Measurements from ENCODE around the gene CATSPER3. TPM values are rescaled to one million over a fixed set of nuclear protein-coding genes. Genes with fewer than 3 reads are reported as not detected.
A peak's percentile ranks its signal among the peaks of the same experiment; 100 is the strongest.
"Not testable (repeated sequence)": the region's sequence is repeated elsewhere in the genome, so short reads cannot be mapped to it uniquely, and the experiment has no call there.

CATSPER3 gene
- total RNA-seq, 1 experiment from 2014 or later: 0.50 TPM

DNA sequence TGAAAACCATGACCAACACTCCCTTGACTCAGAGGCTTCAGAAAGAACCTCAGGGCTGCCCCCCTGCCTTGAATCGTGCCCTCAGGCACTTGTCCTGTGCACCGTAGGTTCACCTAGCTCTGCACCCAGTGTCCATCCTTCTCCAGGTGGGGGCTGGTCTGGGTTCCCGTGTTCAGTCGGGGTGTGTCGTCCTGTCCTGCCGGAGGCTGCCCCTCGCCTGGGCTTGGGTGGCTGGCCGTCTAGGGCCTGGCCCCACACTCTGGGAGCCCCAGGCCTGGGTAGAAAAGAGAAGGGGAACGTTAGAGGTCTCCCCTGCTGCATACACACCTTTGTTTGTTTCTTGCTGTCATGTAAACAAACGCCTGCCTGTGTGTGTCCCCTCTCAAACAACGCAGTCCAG lies 29.3 kb downstream of the CATSPER3 start:
- no peaks in the 10 kb centered on the region for H4K20me1 ChIP-seq (ENCODE audit: control insufficient read depth, insufficient read depth, insufficient read length)
- H3K79me1 ChIP-seq (ENCODE audit: insufficient read depth, low read depth, low read length, poor library complexity, severe bottlenecking): no peaks in the 10 kb centered on the region
- peak overlapping the region in 1 of 3 experiments; percentile 14; a peak in 2 of 7 replicates for H3K27ac Mint-ChIP-seq
- H3K18ac ChIP-seq (ENCODE audit: insufficient read length, low read depth, low read length): no peak overlapping the region
- H3K27me3 Mint-ChIP-seq (ENCODE audit: low read depth): peaks cover 24% of the 10 kb centered on the region
- H4K5ac ChIP-seq (ENCODE audit: insufficient read length, low read depth, low read length): no peak overlapping the region
- no peak overlapping the region for H4K8ac ChIP-seq (replicated peaks; ENCODE audit: insufficient read length, low read depth, low read length)
- H2BK120ac ChIP-seq (ENCODE audit: low read depth, low read length, poor library complexity, severe bottlenecking): no peak overlapping the region
- H3K4me2 ChIP-seq (ENCODE audit: insufficient read depth, insufficient read length, low read length): no peak overlapping the region
- no peak overlapping the region for H3K56ac ChIP-seq (ENCODE audit: insufficient read length, low read depth, low read length)
- H3T11ph ChIP-seq (ENCODE audit: low read length): no peak overlapping the region
- H3K23me2 ChIP-seq (ENCODE audit: insufficient read length, low read depth, low read length, poor library complexity, severe bottlenecking): no peaks in the 10 kb centered on the region
- no peaks in the 10 kb centered on the region for H3K4me1 ChIP-seq (ENCODE audit: insufficient read depth, low read length)
- H2BK5ac ChIP-seq (ENCODE audit: insufficient read length, low read length): no peak overlapping the region
- DNase-seq: no peak
- H2BK15ac ChIP-seq (ENCODE audit: low read depth, low read length): no peak overlapping the region
- H3K27me3 ChIP-seq (ENCODE audit: insufficient read depth, low read length): no peaks in the 10 kb centered on the region
- H4K91ac ChIP-seq (ENCODE audit: insufficient read length, low read depth, low read length): no peak overlapping the region
- no peak overlapping the region for H3K4me3 Mint-ChIP-seq
- H3K79me2 ChIP-seq (ENCODE audit: insufficient read depth, low read length): no peaks in the 10 kb centered on the region
- H2BK20ac ChIP-seq (ENCODE audit: low read depth, low read length, poor library complexity, severe bottlenecking): no peak overlapping the region
- no peak overlapping the region for H2BK12ac ChIP-seq (ENCODE audit: insufficient read length, low read depth, low read length)
- H3K9me3 Mint-ChIP-seq: peaks cover 0 to 2% of the 10 kb centered on the region in 2 experiments; a peak in 1 of 5 replicates
- H3K14ac ChIP-seq (ENCODE audit: insufficient read depth, low read length): no peak overlapping the region; the same call in 1 of the 2 replicates
- no peak overlapping the region for H3K9ac ChIP-seq (ENCODE audit: extremely low read depth, insufficient read length, low read length)
- 0 out of 7 replicates have a peak, but pooled peaks cover 0 to 2% (median 0%) of the 10 kb centered on the region in 3 experiments for H3K36me3 Mint-ChIP-seq (ENCODE audit: insufficient read depth in 1 of 3, low read depth in 3 of 3)
- no peak overlapping the region for H2AFZ ChIP-seq (ENCODE audit: low read length)
- no peak overlapping the region for H3K27ac ChIP-seq (ENCODE audit: insufficient read length, low read depth, low read length)
- H3K23ac ChIP-seq (ENCODE audit: insufficient read length, low read depth, low read length): no peak overlapping the region
- H3K4ac ChIP-seq (ENCODE audit: low read depth, low read length): no peak overlapping the region
- H3K9me3 ChIP-seq (ENCODE audit: control insufficient read depth, low read depth, low read length): no peaks in the 10 kb centered on the region
- H3K4me1 Mint-ChIP-seq: peaks cover 5 to 9% of the 10 kb centered on the region in 2 experiments; a peak in 3 of 4 replicates
- no peak overlapping the region for H2AK5ac ChIP-seq (ENCODE audit: insufficient read length, low read length)
- no CpG with 5 or more reads among the region's 11 CpGs for WGBS (ENCODE audit: extremely low coverage, insufficient read length, low lambda C conversion rate)
- TF ChIP-seq CTCF (conservative IDR thresholded peaks at IDR 0.05): no peak

GRCh38 chr5:134998068-134998467 lies 30.4 kb downstream of the CATSPER3 start:
- H3K27me3 Mint-ChIP-seq (ENCODE audit: low read depth): peaks cover 31% of the 10 kb centered on the region

More at GRCh38 chr5:134998068-134998467, 30.4 kb downstream of the CATSPER3 start:
- H2BK12ac ChIP-seq (ENCODE audit: insufficient read length, low read depth, low read length); H3K4me1 ChIP-seq (ENCODE audit: insufficient read depth, low read length); H4K5ac ChIP-seq (ENCODE audit: insufficient read length, low read depth, low read length); H3K4me3 Mint-ChIP-seq; H3K18ac ChIP-seq (ENCODE audit: insufficient read length, low read depth, low read length); H3K27ac ChIP-seq (ENCODE audit: insufficient read length, low read depth, low read length); H3K27me3 ChIP-seq (ENCODE audit: insufficient read depth, low read length); H3K23me2 ChIP-seq (ENCODE audit: insufficient read length, low read depth, low read length, poor library complexity, severe bottlenecking); H3K36me3 Mint-ChIP-seq (ENCODE audit: insufficient read depth in 1 of 3, low read depth in 3 of 3); H3K4ac ChIP-seq (ENCODE audit: low read depth, low read length); H2BK20ac ChIP-seq (ENCODE audit: low read depth, low read length, poor library complexity, severe bottlenecking); H4K8ac ChIP-seq (replicated peaks; ENCODE audit: insufficient read length, low read depth, low read length); H2AFZ ChIP-seq (ENCODE audit: low read length); H3K4me1 Mint-ChIP-seq; H3T11ph ChIP-seq (ENCODE audit: low read length); H3K56ac ChIP-seq (ENCODE audit: insufficient read length, low read depth, low read length); H3K9me3 ChIP-seq (ENCODE audit: control insufficient read depth, low read depth, low read length); H3K79me2 ChIP-seq (ENCODE audit: insufficient read depth, low read length); H2BK5ac ChIP-seq (ENCODE audit: insufficient read length, low read length); H3K23ac ChIP-seq (ENCODE audit: insufficient read length, low read depth, low read length); H3K9ac ChIP-seq (ENCODE audit: extremely low read depth, insufficient read length, low read length); H2BK120ac ChIP-seq (ENCODE audit: low read depth, low read length, poor library complexity, severe bottlenecking); H3K79me1 ChIP-seq (ENCODE audit: insufficient read depth, low read depth, low read length, poor library complexity, severe bottlenecking); H2BK15ac ChIP-seq (ENCODE audit: low read depth, low read length); H3K9me3 Mint-ChIP-seq; H3K27ac Mint-ChIP-seq; H2AK5ac ChIP-seq (ENCODE audit: insufficient read length, low read length); H4K91ac ChIP-seq (ENCODE audit: insufficient read length, low read depth, low read length); H4K20me1 ChIP-seq (ENCODE audit: control insufficient read depth, insufficient read depth, insufficient read length); H3K14ac ChIP-seq (ENCODE audit: insufficient read depth, low read length); H3K4me2 ChIP-seq (ENCODE audit: insufficient read depth, insufficient read length, low read length); DNase-seq: not testable (repeated sequence)
- no CpG with 5 or more reads among the region's 5 CpGs for WGBS (ENCODE audit: extremely low coverage, insufficient read length, low lambda C conversion rate)

All from H9 (cell line).